Left lobe of liver (tissue), 2 donors: ENCODE data around the gene FMNL3. TPM values are rescaled to one million over a fixed set of nuclear protein-coding genes. Genes with fewer than 3 reads are reported as not detected.
A peak's percentile ranks its signal among the peaks of the same experiment; 100 is the strongest.

ENCODE experiments used
- ATAC-seq: fragments of 200-7000 bp; cut with Tn5 transposase; one replicate; pipeline ENCODE4 v1.9.1; 2020; ENCODE audit warnings: mild to moderate bottlenecking, moderate library complexity
- DNase-seq: peaks from one replicate; pipeline ENCODE4 v3.0.0-alpha.2; 2020; ENCODE audit warnings: low spot score
- total RNA-seq: library from RNA; stranded (reverse); gene quantifications from one replicate; pipeline ENCODE4 v1.2.1, GENCODE V29; 2021
- donor health status: DM: no; HTN: no; CAD: no; lungs with moderate emphysema.
- donor health status: DM: no; HTN: yes; CAD: no.

The FMNL3 gene
- total RNA-seq, 1 donor from 2014 or later = 3.1 TPM

GRCh38 chr12:49678711-49679110 is 28.5 kb downstream of the FMNL3 start:
- DNase-seq = no peak
- ATAC-seq = no peak

- ATAC-seq = no peak
- DNase-seq = no peak
Measured at GRCh38 chr12:49675137-49675536, 32.1 kb downstream of the FMNL3 start.

GRCh38 chr12:49674318-49674981 is 32.8 kb downstream of the FMNL3 start:
- DNase-seq (no peak), ATAC-seq (no peak)

- DNase-seq (peak; percentile 59), ATAC-seq (peak; percentile 82)
Measured at GRCh38 chr12:49673446-49674317, 33.5 kb downstream of the FMNL3 start.

- no peak for ATAC-seq
- no peak for DNase-seq
Measured at GRCh38 chr12:49672301-49673217, 34.6 kb downstream of the FMNL3 start.

GRCh38 chr12:49671031-49671765 is 36.0 kb downstream of the FMNL3 start:
- ATAC-seq (peak; percentile 33), DNase-seq (no peak)

GRCh38 chr12:49669796-49670195 is 37.4 kb downstream of the FMNL3 start:
- ATAC-seq = no peak
- no peak for DNase-seq

- DNase-seq = no peak
- ATAC-seq = no peak
Measured at GRCh38 chr12:49667325-49668090, 39.7 kb downstream of the FMNL3 start.

- DNase-seq (no peak), ATAC-seq (no peak)
Measured at GRCh38 chr12:49666176-49666575, 41.0 kb downstream of the FMNL3 start.

- ATAC-seq = no peak
Measured at GRCh38 chr12:49665384-49665783, 41.8 kb downstream of the FMNL3 start.

GRCh38 chr12:49664591-49665239 is 42.5 kb downstream of the FMNL3 start:
- DNase-seq (no peak), ATAC-seq (no peak)

More at GRCh38 chr12:49665384-49665783, 41.8 kb downstream of the FMNL3 start:
- DNase-seq = no peak

GRCh38 chr12:49664167-49664566 is 43.0 kb downstream of the FMNL3 start:
- DNase-seq (no peak), ATAC-seq (no peak)

- ATAC-seq (peak; percentile 81), DNase-seq (no peak)
Measured at GRCh38 chr12:49662998-49663843, 44.0 kb downstream of the FMNL3 start.

GRCh38 chr12:49661746-49662145 is 45.5 kb downstream of the FMNL3 start:
- no peak for DNase-seq
- ATAC-seq = no peak

GRCh38 chr12:49661191-49661590 is 46.0 kb downstream of the FMNL3 start:
- DNase-seq (no peak), ATAC-seq (no peak)

GRCh38 chr12:49659753-49660152 is 47.5 kb downstream of the FMNL3 start:
- ATAC-seq = no peak
- DNase-seq = no peak

GRCh38 chr12:49658276-49658675 is 48.9 kb downstream of the FMNL3 start:
- ATAC-seq (no peak), DNase-seq (no peak)

- ATAC-seq = peak; percentile 50
- no peak for DNase-seq
Measured at GRCh38 chr12:49655595-49656236, 51.5 kb downstream of the FMNL3 start.
